NCI-H2029 treated with DMSO at 0.1 percent for 48 hours (cell line): Measurements from ENCODE around the gene HNRNPC.

Source experiments
- DNase-seq: peaks from one replicate; lab custom pipeline; 2025; lab: John Stamatoyannopoulos, UW

Gene HNRNPC

GRCh38 chr14:21210023-21210422, 59.2 kb downstream of the HNRNPC start:
- no peak for DNase-seq

DNA sequence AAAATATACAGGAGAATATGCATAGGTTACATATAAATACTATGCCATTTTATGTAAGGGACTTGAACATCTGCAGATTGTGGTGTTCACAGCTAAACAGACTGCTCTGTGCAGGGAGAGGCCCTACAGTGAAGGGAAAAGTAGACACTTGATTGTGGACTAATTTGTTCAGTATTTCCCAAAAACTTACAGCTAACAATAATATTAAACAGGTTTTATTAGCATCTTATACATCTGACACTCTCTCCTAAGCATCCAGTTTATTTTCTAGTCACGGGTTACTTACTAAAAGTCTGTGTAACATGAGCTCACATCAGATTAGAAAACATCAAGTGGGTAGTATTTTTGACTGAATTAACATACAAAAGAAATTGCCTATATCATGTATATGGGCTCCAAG, 60.1 kb downstream of the HNRNPC start:
- no peak for DNase-seq

GRCh38 chr14:21208554-21208953, 60.7 kb downstream of the HNRNPC start:
- DNase-seq: no peak

- no peak for DNase-seq
These were observed 62.2 kb downstream of the HNRNPC start for GRCh38 chr14:21206753-21207684.

DNA sequence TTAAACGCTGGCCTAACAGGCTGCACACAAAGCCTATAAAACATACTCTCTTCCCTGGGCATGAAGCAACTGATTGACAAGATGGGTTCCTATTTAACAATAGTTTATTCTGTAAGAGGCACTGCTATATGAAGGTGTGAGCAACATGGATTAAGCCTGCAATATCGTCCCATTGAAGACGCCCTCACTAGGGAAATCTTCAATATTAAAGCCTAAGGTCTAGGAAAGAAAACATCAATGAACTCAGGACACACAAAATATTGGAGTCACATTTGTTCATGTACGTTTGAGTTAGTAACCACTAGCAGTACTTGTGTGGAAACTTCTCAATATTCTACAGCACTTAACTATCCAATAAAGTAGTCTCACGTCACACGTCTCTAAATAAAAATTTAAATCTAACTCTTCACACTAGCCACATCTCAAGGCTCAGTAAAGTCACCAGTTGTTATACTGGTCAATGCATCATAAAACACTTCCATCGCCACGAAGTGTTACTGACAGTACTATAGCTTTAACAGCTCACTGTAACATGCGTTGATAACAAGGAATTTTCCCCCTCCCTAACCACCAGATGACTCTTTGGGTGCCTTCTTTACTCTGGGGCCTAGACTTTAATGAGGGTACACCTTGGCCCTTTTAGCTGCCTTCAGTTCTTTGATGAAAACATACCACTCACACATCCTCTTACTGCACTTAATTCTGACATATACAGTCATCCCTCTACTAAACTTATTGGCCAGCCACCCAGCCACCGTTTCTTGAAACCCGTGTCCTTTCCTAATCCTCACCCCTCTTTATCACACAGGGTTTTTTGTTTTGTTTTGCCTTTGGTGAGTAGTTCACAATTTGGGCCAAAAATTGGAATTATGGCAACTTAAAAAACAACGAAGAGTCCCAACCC, 63.3 kb downstream of the HNRNPC start:
- no peak for DNase-seq

DNA sequence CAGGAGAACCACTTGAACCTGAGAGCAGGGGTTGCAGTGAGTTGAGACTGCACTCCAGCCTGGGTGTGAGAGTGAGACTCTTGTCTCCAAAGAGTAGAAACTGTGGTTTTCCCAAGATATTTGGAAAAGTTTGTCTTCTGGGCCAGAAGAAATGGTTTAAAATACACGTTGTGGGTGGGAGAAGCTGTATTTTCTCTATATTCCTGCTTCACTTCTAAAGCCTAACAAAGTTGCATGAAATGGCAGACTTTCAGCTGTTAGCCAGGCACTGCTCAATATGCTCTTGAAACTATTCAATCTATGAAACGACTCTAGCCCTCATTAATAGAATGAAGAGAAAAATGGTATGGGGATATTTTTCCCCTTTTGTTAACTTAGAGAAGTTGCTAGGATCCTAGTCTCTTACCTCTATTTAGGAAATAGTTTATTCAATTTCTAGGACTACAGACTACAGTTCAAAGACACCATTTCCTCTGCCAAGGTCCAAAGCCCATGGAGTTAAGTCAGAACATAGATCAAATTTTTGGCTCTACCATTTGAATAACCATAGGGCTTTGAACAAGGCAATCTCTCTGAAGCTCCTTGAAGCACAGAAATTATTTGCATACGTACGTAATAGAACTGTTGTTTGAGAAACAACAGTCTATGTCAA, 64.1 kb downstream of the HNRNPC start:
- DNase-seq: no peak

DNA sequence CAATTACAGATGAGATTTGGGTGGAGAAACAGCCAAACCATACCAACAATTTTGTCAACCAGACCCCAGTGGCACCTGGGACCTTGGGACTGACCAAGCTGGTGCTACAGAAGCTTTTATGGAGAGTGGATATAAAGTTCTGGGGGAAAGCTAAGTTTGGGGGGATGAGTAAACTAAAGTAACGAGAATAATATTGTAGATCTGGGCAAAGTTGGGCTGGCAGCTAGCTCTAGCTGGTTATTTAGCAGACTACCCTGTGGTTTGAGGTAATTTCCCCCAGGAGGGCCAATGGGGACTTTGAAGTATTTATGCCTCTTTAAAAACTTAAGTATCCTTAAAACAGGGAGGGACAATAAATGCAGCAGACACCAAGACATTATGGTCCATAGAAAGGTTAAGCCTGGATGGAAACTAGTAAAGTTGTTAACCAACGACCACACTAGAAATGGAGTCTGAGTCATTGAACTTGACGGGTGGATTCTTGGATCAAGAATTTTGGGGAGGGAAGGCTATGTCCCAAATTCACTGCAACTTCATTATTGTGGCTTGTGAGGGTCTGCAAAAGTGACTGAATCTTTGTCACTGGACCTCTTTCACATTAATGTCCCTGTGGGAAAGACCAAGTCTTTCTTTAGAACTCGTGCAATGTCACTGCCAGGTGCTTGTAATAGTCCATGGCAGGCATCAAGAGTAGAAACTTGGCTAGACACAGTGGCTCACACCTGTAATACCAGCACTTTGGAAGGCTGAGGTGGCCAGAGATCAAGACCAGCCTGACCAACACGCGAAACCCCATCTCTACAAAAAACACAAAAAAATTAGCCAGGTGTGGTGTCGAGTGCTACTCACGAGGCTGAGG, 64.8 kb downstream of the HNRNPC start:
- DNase-seq: no peak

GRCh38 chr14:21203470-21204166, 65.6 kb downstream of the HNRNPC start:
- DNase-seq: no peak

GRCh38 chr14:21202463-21203358, 66.5 kb downstream of the HNRNPC start:
- no peak for DNase-seq

DNA sequence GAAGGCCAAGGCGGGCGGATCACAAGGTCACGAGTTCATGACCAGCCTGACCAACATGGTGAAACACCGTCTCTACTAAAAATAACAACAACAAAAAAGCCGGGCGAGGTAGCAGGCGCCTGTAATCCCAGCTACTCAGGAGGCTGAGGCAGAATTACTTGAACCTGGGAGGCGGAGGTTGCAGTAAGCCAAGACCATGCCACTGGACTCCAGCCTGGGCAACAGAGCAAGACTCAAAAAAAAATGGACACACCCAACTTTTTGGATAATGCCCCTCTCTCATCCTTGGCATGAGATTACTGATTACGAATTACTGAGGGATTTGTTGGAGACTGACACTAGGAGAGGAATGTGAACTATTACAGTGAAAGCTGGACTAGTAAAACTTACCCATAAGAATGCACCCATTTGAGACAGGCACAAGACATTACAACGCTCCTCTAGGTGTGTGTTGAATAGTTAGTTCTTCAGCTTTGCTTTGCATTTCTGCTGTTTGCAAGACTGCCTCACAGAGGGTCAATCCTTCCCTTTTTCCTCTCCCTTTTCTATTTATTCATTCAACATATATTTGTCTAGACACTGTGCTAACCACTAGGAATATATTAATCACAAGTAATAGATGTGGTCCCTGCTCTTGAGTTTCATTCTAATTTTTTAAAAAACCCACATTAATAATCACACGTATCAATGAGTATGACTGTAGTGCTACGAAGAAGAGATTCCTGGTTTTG, 67.3 kb downstream of the HNRNPC start:
- DNase-seq: no peak

GRCh38 chr14:21200752-21201461, 68.3 kb downstream of the HNRNPC start:
- DNase-seq: no peak

DNA sequence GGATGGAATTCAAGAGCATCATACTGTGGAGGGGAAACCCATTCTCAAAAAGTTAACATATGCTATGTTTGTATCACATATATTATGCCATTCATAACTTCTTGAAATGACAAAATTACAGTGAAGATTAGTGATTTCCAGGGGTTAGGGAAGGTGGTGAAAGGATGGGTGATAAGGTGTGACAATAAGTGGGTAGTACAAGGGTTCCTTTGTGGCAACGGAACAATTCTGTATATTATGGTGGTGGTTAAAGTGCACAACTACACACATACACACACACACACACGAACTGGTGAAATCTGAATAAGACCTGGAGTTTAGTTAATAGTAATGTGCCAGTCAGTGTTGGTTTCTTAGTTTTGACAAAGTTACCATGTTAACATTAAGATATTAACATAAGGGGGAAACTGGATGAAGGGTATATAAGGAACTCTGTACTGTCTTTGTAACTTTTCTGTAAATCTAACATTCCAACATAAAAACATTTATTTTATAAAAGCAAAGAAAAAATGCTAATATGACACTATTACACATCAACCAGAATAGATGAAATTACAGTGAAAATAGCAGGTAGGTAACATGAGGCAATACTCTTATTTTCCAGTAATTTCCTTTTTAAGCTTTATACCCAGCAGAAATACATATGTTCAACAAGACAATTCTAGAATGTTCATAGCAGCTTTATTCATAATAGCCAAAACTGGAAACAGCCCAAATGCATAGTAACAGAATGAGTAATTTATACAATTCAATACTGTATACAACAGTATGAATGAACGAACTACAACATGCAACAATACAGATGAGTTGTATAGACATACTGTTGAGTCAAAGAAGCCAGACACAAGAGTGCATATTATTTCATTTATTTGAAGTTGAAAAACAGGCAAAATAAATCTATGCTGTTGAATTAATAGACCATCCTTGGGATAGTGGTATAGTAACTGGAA, 69.4 kb downstream of the HNRNPC start:
- DNase-seq: no peak

DNA sequence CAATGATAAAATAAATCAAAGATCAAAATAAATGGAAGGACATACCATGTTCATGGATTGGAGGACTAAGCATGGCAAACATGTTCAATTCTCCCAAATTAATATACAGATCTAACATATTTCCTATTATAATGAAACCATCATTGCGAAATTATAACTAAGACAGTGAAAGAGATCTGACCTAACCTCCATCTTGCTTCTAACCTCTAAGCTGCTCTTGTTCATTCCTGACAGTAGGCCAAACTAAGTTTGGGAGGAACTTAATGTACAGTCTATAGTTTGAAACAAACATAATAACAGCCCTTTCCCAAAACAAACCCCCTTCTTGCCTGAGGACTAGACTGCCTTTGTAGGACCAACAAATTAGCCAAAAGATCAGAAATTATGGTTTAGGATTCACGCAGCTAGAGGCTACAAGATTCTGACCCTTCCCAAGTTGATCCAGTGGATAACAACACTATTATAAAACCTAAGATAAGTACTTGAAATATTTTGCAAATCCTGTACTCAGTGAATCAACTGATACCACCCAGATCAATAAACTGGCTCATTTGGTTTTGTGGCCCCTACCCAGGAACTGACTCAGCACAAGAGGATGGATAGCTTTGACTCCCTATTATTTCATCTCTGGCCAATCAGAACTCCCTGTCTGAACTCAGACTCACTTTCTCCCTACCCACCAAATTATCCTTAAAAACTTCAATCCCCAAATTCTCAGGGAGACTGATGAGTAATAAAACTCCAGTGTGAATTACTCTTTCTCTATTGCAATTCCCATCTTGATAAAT, 71.6 kb downstream of the HNRNPC start:
- DNase-seq: no peak

- DNase-seq: no peak
These were observed 74.6 kb downstream of the HNRNPC start for GRCh38 chr14:21194597-21194996.

GRCh38 chr14:21192875-21193535, 76.2 kb downstream of the HNRNPC start:
- no peak for DNase-seq

GRCh38 chr14:21192447-21192822, 76.8 kb downstream of the HNRNPC start:
- no peak for DNase-seq
